Measurements from ENCODE around the gene AGO3. TPM values are rescaled to one million over a fixed set of nuclear protein-coding genes. Genes with fewer than 3 reads are reported as not detected.

AGO3 gene
- total and polyA plus RNA-seq, 10 of the 15 experiments (the other 5 are each of a cell fraction or from before 2014, with no cell fraction given): 3.9 to 35.2 (median 12.5) TPM

DNA sequence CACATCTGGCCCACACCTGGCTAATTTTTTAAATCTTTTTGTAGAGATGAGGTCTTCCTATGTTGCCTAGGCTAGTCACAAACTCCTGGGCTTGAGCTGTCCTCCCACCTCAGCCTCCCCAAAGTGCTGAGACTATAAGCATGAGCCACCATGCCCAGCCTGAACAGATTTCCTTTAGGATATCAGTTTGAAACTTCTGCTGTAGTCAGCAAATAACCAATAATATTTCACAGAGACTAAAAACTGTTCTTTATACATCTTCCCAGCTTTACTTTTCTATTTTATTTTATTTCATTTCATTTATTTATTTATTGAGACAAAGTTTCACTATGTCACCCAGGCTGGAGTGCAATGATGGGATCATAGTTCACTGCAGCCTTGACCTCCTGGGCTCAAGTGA lies 123.1 kb downstream of the AGO3 start (continued):
- TF ChIP-seq, protein P1, sequence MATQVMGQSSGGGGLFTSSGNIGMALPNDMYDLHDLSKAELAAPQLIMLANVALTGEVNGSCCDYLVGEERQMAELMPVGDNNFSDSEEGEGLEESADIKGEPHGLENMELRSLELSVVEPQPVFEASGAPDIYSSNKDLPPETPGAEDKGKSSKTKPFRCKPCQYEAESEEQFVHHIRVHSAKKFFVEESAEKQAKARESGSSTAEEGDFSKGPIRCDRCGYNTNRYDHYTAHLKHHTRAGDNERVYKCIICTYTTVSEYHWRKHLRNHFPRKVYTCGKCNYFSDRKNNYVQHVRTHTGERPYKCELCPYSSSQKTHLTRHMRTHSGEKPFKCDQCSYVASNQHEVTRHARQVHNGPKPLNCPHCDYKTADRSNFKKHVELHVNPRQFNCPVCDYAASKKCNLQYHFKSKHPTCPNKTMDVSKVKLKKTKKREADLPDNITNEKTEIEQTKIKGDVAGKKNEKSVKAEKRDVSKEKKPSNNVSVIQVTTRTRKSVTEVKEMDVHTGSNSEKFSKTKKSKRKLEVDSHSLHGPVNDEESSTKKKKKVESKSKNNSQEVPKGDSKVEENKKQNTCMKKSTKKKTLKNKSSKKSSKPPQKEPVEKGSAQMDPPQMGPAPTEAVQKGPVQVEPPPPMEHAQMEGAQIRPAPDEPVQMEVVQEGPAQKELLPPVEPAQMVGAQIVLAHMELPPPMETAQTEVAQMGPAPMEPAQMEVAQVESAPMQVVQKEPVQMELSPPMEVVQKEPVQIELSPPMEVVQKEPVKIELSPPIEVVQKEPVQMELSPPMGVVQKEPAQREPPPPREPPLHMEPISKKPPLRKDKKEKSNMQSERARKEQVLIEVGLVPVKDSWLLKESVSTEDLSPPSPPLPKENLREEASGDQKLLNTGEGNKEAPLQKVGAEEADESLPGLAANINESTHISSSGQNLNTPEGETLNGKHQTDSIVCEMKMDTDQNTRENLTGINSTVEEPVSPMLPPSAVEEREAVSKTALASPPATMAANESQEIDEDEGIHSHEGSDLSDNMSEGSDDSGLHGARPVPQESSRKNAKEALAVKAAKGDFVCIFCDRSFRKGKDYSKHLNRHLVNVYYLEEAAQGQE (IDR thresholded peaks at IDR 0.05; ENCODE audit: low read depth, low read length): no peak
- TF ChIP-seq, protein P2, sequence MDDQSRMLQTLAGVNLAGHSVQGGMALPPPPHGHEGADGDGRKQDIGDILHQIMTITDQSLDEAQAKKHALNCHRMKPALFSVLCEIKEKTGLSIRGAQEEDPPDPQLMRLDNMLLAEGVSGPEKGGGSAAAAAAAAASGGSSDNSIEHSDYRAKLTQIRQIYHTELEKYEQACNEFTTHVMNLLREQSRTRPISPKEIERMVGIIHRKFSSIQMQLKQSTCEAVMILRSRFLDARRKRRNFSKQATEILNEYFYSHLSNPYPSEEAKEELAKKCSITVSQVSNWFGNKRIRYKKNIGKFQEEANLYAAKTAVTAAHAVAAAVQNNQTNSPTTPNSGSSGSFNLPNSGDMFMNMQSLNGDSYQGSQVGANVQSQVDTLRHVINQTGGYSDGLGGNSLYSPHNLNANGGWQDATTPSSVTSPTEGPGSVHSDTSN (IDR thresholded peaks at IDR 0.05; ENCODE audit: insufficient replicate concordance, low read depth, low read length): no peak
- no peak for TF ChIP-seq ZBTB4 (CRISPR knock-in tag; IDR thresholded peaks at IDR 0.05)
- no peak for TF ChIP-seq ZSCAN29 (IDR thresholded peaks at IDR 0.05)
- TF ChIP-seq, protein P3, sequence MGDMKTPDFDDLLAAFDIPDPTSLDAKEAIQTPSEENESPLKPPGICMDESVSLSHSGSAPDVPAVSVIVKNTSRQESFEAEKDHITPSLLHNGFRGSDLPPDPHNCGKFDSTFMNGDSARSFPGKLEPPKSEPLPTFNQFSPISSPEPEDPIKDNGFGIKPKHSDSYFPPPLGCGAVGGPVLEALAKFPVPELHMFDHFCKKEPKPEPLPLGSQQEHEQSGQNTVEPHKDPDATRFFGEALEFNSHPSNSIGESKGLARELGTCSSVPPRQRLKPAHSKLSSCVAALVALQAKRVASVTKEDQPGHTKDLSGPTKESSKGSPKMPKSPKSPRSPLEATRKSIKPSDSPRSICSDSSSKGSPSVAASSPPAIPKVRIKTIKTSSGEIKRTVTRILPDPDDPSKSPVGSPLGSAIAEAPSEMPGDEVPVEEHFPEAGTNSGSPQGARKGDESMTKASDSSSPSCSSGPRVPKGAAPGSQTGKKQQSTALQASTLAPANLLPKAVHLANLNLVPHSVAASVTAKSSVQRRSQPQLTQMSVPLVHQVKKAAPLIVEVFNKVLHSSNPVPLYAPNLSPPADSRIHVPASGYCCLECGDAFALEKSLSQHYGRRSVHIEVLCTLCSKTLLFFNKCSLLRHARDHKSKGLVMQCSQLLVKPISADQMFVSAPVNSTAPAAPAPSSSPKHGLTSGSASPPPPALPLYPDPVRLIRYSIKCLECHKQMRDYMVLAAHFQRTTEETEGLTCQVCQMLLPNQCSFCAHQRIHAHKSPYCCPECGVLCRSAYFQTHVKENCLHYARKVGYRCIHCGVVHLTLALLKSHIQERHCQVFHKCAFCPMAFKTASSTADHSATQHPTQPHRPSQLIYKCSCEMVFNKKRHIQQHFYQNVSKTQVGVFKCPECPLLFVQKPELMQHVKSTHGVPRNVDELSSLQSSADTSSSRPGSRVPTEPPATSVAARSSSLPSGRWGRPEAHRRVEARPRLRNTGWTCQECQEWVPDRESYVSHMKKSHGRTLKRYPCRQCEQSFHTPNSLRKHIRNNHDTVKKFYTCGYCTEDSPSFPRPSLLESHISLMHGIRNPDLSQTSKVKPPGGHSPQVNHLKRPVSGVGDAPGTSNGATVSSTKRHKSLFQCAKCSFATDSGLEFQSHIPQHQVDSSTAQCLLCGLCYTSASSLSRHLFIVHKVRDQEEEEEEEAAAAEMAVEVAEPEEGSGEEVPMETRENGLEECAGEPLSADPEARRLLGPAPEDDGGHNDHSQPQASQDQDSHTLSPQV (IDR thresholded peaks at IDR 0.05): no peak
- TF ChIP-seq NR2C2 (IDR thresholded peaks at IDR 0.05; ENCODE audit: borderline replicate concordance, control insufficient read depth, insufficient read length, low read depth): no peak
- TF ChIP-seq PML (IDR thresholded peaks at IDR 0.05; ENCODE audit: low read length): no peak
